HG03571 (cell line): ENCODE measurements around the gene TRIM33.
"Not testable (repeated sequence)": the region's sequence is repeated elsewhere in the genome, so short reads cannot be mapped to it uniquely, and the experiment has no call there.

Source experiments
- ATAC-seq: cut with Tn5 transposase; IDR thresholded peaks from one replicate; pipeline ENCODE4 v1.9.1; 2021; ENCODE audit not compliant: unreplicated experiment

TRIM33 gene

DNA sequence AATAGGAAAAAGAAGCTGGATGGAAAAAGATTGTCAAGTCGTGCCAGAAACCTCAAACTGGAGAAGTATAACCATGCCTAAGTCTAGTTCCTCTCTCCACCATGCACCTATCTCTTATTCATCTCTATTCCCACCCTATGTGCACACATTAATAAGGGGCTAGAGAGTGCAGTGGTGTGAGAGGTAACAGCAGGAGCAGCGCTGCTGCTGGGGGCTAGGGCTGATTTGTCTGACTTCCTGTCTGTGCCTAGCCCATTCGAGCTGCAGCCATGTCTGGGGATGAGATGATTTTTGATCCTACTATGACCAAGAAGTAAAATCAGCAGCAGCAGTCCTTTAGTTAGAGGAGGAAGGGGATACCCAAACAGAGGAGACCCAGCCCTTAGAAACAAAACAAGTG, 43.0 kb downstream of the TRIM33 start:
- ATAC-seq: no peak

DNA sequence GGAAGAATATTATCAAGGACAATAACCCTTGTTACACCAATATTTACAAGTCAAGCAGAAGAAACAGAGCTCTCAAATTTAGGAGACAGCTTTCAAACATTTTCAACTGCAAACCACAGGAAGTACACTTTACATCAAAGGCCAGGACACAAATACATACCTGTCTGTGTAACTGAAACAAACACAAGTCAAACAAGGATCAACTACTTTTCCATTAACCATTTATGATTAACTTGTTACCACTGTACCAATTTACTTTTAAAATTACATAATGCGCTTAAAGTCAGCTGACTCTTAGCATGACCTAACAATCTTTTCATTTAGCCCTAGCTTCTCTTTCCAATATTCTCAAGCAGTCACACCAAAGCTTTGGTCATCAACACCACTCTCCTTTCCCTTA, 43.5 kb downstream of the TRIM33 start:
- ATAC-seq: peak; percentile 67

DNA sequence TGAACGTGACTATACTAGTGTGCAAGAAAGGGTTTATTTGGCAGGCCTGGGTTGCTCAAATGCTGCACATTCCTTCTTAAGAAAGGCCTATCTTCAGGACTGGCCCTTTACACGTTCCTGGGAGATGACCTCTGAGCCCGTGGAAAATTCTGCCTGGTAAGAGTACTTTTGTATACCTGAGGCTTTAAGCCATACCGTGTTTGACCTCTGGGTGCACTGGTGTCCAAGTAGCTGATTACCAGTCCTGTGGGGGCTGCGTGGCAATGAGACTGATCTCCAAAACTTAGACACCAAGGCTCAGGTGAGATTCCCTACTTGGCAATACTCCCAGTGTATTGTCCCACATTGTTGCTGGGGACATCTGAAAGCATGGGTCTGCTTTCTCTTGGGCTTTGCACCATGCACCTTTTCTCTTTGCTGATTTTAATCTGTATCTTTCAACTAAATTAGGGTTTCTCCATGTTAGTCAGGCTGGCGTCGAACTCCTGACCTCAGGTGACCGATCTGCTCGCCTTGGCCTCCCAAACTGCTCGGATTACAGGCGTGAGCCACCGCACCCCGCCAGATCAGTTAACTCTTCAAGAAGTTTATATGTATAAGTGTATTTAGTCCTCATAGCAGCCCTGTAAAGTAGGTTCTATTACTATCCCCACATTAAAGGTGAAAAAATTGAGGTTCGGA, 44.5 kb downstream of the TRIM33 start:
- ATAC-seq: no peak

DNA sequence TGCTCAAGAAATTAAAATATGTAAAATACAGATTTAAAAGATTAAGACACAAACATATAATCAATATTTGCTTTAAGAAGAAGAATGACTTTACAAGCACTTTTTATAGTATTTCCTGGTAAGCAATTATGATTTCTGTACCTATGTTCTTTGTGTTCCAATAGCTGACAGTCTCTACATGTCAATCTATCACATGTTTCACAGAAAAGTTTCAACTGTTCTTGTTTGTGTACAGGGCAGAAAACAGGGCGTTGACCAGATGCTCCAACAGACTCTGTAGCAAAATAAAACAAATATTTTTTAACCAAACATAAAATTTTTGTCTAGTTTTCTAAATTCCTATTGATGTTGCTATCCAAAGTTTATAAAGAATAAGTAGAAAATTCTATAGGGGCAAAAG, 48.0 kb downstream of the TRIM33 start:
- no peak for ATAC-seq

DNA sequence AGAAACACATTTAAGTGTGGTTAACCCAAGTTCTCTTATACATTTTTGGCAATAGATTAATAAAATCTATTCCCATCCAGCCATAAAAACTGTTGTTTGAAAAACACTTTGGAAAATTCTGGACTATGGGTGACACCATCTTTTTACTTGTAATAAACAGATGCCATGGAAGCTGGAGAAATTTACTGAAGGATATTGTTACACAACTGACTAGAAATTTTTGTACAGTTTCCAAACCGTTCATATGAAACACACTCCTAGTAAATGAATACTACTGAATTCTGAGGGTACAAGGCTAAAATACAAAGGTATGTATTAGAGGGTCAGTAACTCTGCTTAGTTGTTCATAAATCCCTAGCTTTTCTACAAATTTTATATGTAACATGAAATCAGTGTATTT, 48.7 kb downstream of the TRIM33 start:
- no peak for ATAC-seq

DNA sequence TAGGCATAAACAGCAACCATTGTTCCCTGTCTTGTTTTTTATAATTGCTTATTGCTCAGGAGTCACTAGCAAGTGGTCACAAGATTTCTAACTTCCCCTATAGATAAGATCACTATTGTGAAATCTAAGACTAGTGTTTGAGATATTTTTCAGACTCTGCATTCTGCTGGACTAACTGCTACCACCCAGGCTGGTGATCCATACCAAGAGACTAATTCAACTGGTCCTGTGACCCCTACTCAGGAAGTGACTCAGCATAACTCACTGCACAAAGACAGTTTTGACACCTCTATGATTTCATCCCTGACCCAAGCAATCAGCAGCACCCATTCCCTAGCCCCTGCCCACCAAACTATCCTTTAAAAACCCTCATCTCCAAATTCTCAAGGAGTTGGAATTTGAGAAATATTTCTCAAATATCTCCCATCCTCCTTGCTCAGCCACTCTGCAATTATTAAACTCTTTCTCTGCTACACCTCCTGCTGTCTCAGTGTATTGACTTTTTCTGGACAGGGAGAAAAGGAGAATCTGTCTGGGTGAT, 52.7 kb downstream of the TRIM33 start:
- no peak for ATAC-seq

DNA sequence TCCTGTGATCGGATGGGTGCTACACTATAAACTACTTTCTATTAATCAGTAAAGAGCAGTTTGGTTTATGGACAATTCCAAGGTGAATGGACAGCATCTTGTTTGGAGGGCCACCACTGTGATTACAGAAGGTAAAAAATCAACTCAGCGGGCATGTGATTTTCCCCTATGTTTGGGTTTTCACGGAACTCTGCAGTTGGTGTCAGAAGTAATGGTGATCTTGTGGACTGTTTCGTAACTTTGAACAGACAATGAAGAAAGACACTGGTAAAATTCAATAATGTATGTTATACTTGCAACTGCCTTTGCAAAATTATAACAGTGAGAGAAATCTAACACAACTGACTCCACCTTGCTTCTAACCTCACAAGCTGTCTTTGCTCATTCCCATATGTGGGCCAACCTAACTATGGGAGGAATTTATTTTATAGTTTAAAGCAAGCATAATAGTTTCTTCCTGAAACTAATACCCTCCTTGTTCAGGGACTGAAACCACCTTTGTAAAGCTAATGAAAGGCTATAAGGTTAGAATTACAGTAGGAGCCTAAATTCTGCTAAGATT, 53.2 kb downstream of the TRIM33 start:
- ATAC-seq: no peak

DNA sequence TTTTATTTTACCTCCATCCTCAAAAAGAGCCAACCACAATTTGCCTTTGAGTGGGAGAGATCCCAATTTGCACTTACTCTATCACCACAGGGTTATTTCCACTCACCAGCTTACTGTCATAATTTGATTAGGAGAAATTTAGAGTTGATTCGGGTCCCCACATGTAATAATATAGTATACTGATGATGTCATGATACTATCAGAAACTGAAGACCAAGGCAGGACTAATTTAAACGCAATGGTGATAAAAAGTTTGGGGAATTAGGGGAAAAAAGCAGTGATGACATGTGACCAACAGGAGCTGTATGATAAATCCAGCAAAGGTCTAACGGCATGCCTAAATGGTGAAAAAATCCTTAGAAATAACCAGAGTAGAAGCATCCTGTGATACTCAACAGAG, 54.4 kb downstream of the TRIM33 start:
- no peak for ATAC-seq

DNA sequence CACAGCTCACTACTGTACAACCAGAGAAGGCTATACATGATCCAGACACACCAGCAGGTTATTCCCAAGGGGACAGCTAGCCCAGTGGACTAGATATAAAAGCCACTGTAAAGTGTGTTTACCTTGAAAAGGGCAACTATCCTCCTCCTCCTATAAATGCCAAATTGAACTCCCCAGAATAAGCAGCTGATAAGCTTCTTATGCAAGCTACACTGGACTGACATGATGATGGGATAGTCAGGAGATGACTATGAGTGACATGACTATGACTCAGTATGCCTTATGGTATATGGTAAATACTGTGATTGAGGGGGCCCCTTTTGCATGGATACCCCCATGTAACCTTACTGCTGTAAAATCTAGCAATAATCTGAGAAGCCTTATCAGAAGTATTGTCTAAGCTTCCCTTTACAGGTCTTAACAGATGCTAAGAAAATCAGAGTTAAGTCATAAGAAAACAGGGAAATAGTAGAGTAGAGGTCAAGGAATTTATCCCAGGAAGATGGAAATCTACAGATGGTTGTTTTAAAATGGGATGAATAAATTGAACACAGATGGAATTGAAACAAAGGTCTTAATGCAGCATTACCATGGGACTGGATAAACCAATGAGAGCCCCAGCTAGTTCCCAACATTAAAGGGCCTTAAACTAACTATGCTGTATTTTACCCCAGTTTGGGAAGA, 55.8 kb downstream of the TRIM33 start:
- no peak for ATAC-seq

DNA sequence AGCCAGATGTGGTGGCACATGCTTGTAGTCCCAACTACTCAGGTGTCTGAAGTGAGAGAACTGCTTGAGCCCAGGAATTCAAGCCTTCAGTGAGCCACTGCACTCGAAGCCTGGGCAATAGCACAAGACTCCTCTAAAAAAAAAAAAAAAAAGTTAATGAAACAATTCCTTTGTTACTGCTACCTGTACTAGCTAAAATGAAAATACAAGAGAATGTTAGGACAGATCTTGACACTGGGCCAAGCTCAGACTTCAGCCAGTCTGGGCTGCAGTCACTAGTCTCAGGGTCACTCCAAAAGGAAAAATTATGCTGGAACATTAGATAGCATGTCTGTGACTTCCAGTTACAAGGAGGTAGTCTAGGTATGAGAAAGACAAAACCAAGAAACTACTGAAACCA, 56.5 kb downstream of the TRIM33 start:
- ATAC-seq: no peak

DNA sequence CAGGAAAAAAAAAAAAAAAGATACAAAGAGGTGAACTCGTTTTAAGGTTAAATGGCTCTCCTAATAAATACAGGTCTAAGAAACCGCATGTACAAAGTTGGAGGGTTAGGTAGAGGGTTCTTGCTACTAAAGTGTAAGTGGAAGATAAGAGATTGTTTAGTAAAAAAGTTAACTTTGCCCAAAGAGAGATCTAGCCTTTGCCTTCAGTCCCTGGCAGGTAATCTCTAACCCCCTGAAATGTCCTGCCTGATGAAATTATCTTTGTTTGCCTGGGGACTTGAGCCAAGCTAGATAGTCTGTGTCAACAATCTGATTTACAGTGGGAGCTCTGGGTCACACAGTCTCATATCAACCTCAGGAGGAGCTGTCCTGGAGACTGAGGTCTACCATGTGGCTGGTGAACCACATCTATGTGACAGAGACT, 57.6 kb downstream of the TRIM33 start:
- ATAC-seq: no peak

DNA sequence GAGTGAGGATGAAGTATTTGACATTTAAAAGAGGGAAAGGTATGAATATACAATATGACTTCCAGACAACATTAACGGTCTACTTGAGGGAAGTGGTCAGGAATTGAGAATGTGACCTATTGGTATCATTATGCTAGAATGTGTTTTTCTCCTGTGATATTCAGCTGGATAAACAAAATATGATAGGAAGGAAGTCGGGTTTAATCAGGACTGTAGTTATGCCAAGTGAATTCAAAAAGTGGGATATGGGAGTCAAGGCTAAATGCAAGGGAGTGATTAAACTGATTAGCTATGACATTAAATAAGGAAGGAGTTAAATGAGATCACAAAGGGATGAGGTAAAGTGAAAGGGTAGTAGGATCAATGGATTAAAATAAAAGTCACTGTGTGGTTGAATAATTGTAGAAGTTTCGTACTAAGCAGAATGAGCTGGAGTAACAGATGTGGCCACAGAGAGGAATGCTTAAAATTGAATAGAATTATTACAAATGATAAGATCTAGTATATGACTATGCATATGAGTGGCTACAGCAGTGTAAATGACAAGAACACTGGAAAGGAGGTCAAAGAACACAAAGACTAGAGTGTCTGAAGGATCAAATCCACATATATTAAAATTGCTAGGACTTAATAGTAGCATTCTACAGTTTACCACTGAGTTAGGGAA, 62.5 kb downstream of the TRIM33 start:
- no peak for ATAC-seq

DNA sequence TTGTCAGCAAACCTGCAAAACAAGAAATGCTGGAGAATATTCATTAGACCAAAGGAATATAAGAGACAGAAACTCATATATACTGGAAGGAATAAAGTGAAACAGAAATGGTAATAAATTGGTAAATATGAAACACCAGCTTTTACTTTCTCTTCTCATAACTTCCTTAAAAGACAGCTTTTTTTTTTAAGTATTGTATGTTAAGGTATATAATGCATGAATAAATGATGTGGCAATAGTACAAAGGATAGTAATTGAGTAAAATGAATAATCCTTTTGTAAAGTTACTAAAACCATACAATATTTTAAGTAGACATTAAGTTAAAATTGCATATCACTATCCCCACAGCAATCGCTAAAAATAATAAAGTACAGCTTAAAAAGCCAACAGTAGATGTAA, 64.8 kb downstream of the TRIM33 start:
- no peak for ATAC-seq

DNA sequence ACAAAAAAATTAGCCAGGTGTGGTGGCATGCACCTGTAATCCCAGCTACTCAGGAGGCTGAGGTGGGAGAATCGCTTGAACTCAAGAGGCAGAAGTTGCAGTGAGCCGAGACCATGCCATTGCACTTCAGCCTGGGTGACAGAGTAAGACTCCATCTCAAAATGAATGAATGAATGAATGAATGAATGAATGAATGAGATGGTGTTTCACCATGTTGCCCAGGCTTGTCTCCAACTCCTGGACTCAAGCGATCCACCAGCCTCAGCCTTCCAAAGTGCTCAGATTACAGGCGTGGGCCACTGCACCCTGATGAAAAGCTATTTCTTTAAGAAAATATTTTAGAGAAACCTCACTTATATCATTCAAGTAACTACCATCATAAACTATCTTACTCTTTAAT, 67.8 kb downstream of the TRIM33 start:
- ATAC-seq: not testable (repeated sequence)

DNA sequence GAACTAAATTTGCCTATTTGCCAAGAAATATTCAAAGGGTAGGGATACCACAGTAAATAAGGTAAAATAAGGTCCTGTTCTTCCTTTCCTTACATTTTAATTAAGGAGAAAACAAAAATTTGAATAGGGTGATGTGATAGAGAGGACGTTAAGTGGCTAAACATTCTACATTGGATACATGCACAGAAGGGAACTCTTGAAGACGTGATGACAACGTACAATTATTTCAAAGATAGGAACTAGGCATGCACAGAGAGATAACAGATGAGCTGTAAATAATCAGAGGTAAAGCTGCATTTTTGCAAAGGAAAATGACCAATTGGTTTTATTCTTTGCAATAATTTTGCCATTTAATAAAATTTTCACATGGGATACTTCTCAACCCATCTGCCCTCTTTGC, 69.7 kb downstream of the TRIM33 start:
- ATAC-seq: no peak

DNA sequence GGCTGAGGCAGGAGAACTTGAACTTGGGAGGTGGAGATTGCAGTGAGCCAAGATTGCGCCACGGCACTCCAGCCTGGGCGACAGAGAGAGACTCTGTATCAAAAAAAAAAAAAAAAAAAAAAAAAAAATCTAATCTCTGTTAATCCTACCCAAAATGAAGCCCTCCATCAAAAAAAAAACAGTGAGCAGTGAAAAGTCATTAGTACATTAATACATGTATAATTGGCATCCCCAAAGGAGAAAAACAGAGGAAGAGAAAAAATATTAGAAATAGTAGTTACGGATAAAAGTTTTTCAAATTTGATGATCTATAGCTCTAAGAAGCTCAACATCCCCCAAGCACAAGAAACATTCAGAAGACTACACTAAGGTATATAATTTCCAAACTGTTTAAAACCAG, 71.6 kb downstream of the TRIM33 start:
- ATAC-seq: no peak

DNA sequence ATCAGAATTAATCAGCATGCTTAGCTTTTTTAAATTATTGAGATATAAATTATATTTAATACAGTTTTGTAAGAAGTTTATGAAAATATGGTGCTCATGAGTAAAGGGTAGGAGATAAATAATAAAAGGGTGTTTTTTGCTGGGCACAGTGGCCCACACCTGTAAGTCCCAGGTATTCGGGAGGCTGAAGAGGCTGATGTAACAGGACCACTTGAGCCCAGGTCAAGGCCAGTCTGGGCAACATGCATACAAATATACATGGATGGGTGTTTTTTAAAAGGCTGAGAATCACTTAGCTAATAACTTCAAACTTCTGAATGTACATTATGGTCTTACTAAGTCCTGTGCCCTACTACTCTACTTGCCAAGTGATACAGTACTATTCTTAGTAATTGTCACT, 73.2 kb downstream of the TRIM33 start:
- no peak for ATAC-seq

DNA sequence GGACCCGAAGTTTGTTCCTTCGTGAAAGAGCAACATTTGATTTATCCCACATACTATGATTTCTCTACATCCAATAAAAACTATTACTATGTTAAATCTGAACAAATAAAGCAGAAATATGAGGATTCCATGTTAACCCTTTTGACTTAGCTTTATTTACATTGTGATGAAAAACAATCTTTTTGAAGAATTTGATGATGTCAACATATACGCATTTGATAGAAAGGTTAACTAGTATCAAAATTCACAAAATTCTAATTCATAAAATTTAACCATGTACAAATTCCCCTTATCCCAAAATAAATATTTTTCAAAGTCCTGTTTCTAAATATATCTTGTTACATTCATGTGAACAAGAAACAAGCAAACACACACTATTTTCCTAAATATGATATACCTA, 74.2 kb downstream of the TRIM33 start:
- no peak for ATAC-seq

DNA sequence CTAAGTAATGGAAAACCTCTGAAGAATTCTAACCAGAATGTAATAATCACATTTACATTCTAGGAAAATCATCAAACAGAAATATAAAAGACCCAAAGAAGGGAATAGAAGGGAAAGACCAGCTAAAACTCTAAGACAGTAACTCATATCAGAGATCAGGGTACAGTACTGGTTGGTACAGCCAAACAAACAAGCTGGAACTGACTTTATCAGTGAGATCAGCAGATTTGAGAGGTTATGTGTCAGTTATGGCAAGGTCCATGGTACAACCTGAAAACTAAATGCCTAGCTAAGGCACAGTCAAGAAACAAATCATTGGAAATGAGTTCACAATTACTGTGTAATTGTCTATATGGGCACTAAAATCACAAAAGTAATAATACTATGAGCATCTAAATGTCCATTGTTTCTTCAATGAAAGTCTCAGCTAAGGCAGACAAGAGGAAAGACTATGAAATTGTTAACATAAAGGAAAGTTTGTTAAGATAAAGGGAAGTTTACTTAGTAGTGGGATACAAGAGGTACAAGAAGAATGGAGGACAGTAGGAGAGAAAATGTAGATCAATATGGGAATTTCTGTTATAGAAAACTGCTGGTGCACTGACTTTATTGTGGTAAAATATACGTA, 75.8 kb downstream of the TRIM33 start:
- no peak for ATAC-seq

DNA sequence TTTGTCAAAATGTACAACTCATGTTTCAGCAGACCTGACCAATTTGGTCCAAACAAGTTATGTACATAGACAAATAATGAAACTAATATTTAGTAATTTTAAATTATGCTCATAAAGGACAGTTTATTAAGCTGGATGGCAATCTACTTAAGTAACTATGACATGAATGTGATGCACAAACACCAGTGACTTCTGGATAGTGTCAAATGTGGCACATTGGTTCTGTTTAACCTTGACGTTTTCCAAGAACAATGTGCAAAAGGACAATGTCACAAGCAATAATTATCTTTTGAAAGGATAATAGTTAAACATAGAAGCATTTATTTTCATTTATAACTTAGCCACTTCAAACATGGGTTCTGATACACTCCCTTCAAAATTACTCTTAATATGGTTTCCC, 80.0 kb downstream of the TRIM33 start:
- no peak for ATAC-seq

DNA sequence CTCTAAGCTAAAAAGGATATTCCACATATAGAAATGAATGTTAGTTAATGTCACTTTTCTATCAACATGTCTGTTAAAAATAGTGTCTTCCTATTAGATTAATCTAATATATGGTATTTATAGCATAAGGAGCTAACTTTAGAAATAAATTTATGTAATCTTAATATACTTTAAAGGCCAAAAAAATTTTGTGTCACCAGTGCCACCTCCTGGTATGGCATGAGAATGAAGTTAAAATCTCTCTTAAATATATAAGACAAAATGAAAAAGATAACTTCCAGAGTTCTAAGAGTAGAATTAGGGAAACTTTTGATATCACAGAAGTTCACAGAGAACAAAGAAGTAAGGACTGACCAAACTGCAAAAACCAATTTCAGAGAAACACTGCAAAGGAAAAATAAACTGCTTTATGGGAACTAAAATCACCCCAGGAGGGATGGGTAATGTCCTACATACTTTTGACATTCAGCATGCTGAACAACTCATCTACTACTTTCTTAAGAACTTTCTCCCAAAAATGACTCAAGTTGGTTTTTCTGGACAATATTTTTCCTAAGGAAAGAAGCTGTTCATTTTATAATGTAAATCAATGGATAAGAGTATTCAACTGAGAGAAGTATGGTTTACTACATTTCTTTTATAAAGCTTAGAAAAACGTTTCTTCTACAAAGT, 82.8 kb downstream of the TRIM33 start:
- ATAC-seq: no peak
